Measurements from ENCODE around the gene THAP11. TPM values are rescaled to one million over a fixed set of nuclear protein-coding genes. Genes with fewer than 3 reads are reported as not detected.

Gene THAP11
- total and polyA plus RNA-seq, 2 of the 13 experiments (the other 11 are each of a cell fraction or from before 2014, with no cell fraction given), result 44.2 to 53.4 TPM

DNA sequence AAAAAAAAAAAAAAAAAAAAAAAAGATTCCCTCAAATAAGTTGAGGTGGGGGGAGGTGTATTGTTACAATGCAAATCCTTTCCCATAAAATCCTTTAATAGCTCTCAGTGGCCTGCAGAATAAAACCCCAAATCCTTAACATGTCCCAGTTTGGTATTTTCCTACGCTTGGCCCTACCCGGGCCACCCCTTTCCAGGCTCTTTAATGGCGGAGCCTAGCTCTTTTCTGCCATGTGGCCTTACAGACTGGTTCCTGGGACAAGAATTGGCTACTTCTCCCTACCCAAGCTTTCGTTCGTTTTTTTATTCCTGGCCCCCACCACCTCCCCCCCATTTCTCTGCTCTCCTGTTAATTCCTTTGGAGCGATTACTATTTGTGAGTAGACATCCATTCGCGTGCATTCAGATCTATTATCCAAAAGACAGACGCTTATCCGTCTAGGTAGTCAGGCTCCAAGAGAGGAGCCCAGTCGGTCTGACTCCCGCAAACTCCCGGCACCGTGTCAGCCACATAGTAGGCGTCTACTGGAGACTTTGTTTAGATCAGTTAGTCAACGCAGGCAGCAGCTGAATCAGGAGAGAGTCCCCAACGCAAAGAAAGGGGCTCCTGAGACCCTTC lies 813 bp upstream of the THAP11 start (continued):
- TF ChIP-seq XRCC5 (optimal IDR thresholded peaks at IDR 0.05; ENCODE audit: low read length) (no peak), SALL1 (CRISPR knock-in tag; IDR thresholded peaks at IDR 0.05) (no peak), CCDC6 (CRISPR knock-in tag; IDR thresholded peaks at IDR 0.05) (0 out of 2 replicates have a peak, but pooled peaks have one; percentile 6), ZNF670 (CRISPR knock-in tag; IDR thresholded peaks at IDR 0.05; ENCODE audit: borderline replicate concordance) (0 out of 2 replicates have a peak, but pooled peaks have one; percentile 74), NBN (conservative IDR thresholded peaks at IDR 0.05) (no peak), RFX1 (IDR thresholded peaks at IDR 0.05) (no peak), ZNF3 (CRISPR knock-in tag; IDR thresholded peaks at IDR 0.05) (peak; percentile 15; the same call in 1 of the 2 replicates), ZNF263 (CRISPR knock-in tag; IDR thresholded peaks at IDR 0.05) (no peak), NFRKB (IDR thresholded peaks at IDR 0.05) (no peak), MAFG (CRISPR knock-in tag; IDR thresholded peaks at IDR 0.05) (no peak), NAIF1 (CRISPR knock-in tag; IDR thresholded peaks at IDR 0.05; ENCODE audit: borderline replicate concordance) (no peak), REL (CRISPR knock-in tag; conservative IDR thresholded peaks at IDR 0.05) (no peak), ISL2 (CRISPR knock-in tag; IDR thresholded peaks at IDR 0.05) (no peak), ZFP82 (CRISPR knock-in tag; IDR thresholded peaks at IDR 0.05; ENCODE audit: borderline replicate concordance) (0 out of 2 replicates have a peak, but pooled peaks have one; percentile 50), ZNF746 (CRISPR knock-in tag; IDR thresholded peaks at IDR 0.05) (peak; percentile 81; the same call in 1 of the 2 replicates), ZNF607 (CRISPR knock-in tag; IDR thresholded peaks at IDR 0.05; ENCODE audit: borderline replicate concordance) (peak; percentile 79; the same call in 1 of the 2 replicates), SMARCC2 (IDR thresholded peaks at IDR 0.05) (0 out of 2 replicates have a peak, but pooled peaks have one; percentile 37), BRD4 (CRISPR knock-in tag; IDR thresholded peaks at IDR 0.05) (0 out of 2 replicates have a peak, but pooled peaks have one; percentile 1), CEBPB (IDR thresholded peaks at IDR 0.05; ENCODE audit: borderline replicate concordance, low read depth, low read length) (no peak)
- TF ChIP-seq, protein P1, sequence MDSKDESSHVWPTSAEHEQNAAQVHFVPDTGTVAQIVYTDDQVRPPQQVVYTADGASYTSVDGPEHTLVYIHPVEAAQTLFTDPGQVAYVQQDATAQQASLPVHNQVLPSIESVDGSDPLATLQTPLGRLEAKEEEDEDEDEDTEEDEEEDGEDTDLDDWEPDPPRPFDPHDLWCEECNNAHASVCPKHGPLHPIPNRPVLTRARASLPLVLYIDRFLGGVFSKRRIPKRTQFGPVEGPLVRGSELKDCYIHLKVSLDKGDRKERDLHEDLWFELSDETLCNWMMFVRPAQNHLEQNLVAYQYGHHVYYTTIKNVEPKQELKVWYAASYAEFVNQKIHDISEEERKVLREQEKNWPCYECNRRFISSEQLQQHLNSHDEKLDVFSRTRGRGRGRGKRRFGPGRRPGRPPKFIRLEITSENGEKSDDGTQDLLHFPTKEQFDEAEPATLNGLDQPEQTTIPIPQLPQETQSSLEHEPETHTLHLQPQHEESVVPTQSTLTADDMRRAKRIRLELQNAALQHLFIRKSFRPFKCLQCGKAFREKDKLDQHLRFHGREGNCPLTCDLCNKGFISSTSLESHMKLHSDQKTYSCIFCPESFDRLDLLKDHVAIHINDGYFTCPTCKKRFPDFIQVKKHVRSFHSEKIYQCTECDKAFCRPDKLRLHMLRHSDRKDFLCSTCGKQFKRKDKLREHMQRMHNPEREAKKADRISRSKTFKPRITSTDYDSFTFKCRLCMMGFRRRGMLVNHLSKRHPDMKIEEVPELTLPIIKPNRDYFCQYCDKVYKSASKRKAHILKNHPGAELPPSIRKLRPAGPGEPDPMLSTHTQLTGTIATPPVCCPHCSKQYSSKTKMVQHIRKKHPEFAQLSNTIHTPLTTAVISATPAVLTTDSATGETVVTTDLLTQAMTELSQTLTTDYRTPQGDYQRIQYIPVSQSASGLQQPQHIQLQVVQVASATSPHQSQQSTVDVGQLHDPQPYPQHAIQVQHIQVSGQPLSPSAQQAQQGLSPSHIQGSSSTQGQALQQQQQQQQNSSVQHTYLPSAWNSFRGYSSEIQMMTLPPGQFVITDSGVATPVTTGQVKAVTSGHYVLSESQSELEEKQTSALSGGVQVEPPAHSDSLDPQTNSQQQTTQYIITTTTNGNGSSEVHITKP (CRISPR knock-in tag; IDR thresholded peaks at IDR 0.05; ENCODE audit: low read depth), result no peak
- TF ChIP-seq, protein P2, sequence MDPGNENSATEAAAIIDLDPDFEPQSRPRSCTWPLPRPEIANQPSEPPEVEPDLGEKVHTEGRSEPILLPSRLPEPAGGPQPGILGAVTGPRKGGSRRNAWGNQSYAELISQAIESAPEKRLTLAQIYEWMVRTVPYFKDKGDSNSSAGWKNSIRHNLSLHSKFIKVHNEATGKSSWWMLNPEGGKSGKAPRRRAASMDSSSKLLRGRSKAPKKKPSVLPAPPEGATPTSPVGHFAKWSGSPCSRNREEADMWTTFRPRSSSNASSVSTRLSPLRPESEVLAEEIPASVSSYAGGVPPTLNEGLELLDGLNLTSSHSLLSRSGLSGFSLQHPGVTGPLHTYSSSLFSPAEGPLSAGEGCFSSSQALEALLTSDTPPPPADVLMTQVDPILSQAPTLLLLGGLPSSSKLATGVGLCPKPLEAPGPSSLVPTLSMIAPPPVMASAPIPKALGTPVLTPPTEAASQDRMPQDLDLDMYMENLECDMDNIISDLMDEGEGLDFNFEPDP (CRISPR knock-in tag; conservative IDR thresholded peaks at IDR 0.05), result no peak

Data from HepG2 (cell line).